Measurements from ENCODE around the gene ARMC3. TPM values are rescaled to one million over a fixed set of nuclear protein-coding genes. Genes with fewer than 3 reads are reported as not detected.
A peak's percentile ranks its signal among the peaks of the same experiment; 100 is the strongest.

The ARMC3 gene
- total and polyA plus RNA-seq, 9 of the 15 experiments (the other 6 are each of a cell fraction or from before 2014, with no cell fraction given): 0.33 to 1.1 (median 0.62) TPM

- no peaks in the 10 kb centered on the region for H3K27me3 ChIP-seq (ENCODE audit: control insufficient read depth in 2 of 2, insufficient read depth in 2 of 2, low read length in 2 of 2)
- DNase-seq (ENCODE audit: extremely low read depth in 1 of 4, low spot score in 3 of 4) (no peak), FAIRE-seq (peak; percentile 79), ATAC-seq (no peak)
- no peaks in the 10 kb centered on the region for H4K20me1 ChIP-seq (replicated peaks; ENCODE audit: control insufficient read depth, insufficient read depth, low read length)
- H3K9ac ChIP-seq (ENCODE audit: insufficient read depth in 1 of 2, low read depth in 2 of 2, low read length in 2 of 2): no peak overlapping the region
- H3K4me1 ChIP-seq (replicated peaks in 1 of 2; ENCODE audit: control insufficient read depth in 2 of 2, insufficient read depth in 2 of 2, low read length in 2 of 2): peaks cover 9 to 18% of the 10 kb centered on the region in 2 experiments
- no peaks in the 10 kb centered on the region for H3K79me2 ChIP-seq (ENCODE audit: control insufficient read depth, insufficient read depth, low read length)
- POLR2A ChIA-PET: no interaction called here
- TF ChIP-seq HNRNPK (IDR thresholded peaks at IDR 0.05; ENCODE audit: low read depth, low read length, poor library complexity, severe bottlenecking) (no peak), RFX1 (IDR thresholded peaks at IDR 0.05) (peak; percentile 51), FOXJ2 (tag; IDR thresholded peaks at IDR 0.05) (peak; percentile 26; the same call in 1 of the 2 replicates), ELF2 (CRISPR knock-in tag; IDR thresholded peaks at IDR 0.05) (no peak)
- TF ChIP-seq, protein P1, sequence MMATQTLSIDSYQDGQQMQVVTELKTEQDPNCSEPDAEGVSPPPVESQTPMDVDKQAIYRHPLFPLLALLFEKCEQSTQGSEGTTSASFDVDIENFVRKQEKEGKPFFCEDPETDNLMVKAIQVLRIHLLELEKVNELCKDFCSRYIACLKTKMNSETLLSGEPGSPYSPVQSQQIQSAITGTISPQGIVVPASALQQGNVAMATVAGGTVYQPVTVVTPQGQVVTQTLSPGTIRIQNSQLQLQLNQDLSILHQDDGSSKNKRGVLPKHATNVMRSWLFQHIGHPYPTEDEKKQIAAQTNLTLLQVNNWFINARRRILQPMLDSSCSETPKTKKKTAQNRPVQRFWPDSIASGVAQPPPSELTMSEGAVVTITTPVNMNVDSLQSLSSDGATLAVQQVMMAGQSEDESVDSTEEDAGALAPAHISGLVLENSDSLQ (IDR thresholded peaks at IDR 0.05): 0 out of 2 replicates have a peak, but pooled peaks have one; percentile 8
- TF ChIP-seq, protein P2, sequence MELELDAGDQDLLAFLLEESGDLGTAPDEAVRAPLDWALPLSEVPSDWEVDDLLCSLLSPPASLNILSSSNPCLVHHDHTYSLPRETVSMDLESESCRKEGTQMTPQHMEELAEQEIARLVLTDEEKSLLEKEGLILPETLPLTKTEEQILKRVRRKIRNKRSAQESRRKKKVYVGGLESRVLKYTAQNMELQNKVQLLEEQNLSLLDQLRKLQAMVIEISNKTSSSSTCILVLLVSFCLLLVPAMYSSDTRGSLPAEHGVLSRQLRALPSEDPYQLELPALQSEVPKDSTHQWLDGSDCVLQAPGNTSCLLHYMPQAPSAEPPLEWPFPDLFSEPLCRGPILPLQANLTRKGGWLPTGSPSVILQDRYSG (tag; conservative IDR thresholded peaks at IDR 0.05; ENCODE audit: low read depth): no peak
- H3K27ac ChIP-seq (ENCODE audit: extremely low read depth, low read depth, low read length): no peak overlapping the region; the same call in 2 of the 3 replicates
- H2AFZ ChIP-seq (ENCODE audit: low read depth, low read length): peak overlapping the region; percentile 75
- no TSS peak for BruUV-seq (replicated peaks)
- WGBS (ENCODE audit: insufficient coverage, low coverage, missing lambda C conversion rate): 64% methylated on average over 7 of the region's 7 CpGs
- H3K36me3 ChIP-seq (ENCODE audit: control insufficient read depth, insufficient read depth, low read length): no peaks in the 10 kb centered on the region
- H3K4me3 ChIP-seq: no peak overlapping the region
- H3K9me1 ChIP-seq (ENCODE audit: control insufficient read depth, insufficient read depth, low read length): no peaks in the 10 kb centered on the region
- in situ Hi-C loops (cut with MboI): no loop called here
- CTCF ChIA-PET (ENCODE audit: low intra/inter-chr PET ratio): no interaction called here
- H3K9me3 ChIP-seq (replicated peaks; ENCODE audit: control insufficient read depth, insufficient read depth, low read depth, low read length): no peaks in the 10 kb centered on the region
- intact Hi-C loops (cut with micrococcal nuclease): loop anchor here (5.0 kb wide), 1 partner anchor 37 kb away; no protein-coding TSS in a partner anchor
- no peak overlapping the region for H3K4me2 ChIP-seq (ENCODE audit: insufficient read depth, low read length)
Measured at GRCh38 chr10:23015021-23015707, 87.3 kb downstream of the ARMC3 start.

All from K562 (cell line).